ENCODE measurements around the gene TMEM220. TPM values are rescaled to one million over a fixed set of nuclear protein-coding genes. Genes with fewer than 3 reads are reported as not detected.
"Not testable (repeated sequence)": the region's sequence is repeated elsewhere in the genome, so short reads cannot be mapped to it uniquely, and the experiment has no call there.

Gene TMEM220
- total and polyA plus RNA-seq, 10 of the 15 experiments (the other 5 are each of a cell fraction or from before 2014, with no cell fraction given): 0.02 to 0.30 (median 0.06) TPM; not detected in 1

GRCh38 chr17:10695875-10696407 lies 33.9 kb downstream of the TMEM220 start:
- peaks cover 55% of the 10 kb centered on the region for H3K79me2 ChIP-seq (ENCODE audit: control insufficient read depth, insufficient read depth, low read length)
- H3K27me3 ChIP-seq (replicated peaks in 1 of 2; ENCODE audit: control insufficient read depth in 2 of 2, insufficient read depth in 2 of 2, low read length in 1 of 2); H3K9me3 ChIP-seq (replicated peaks; ENCODE audit: control insufficient read depth, insufficient read depth, low read length); DNase-seq (ENCODE audit: low read depth, low spot score); BruUV-seq (replicated peaks); RAD21 ChIA-PET (ENCODE audit: unreplicated experiment); H2AFZ ChIP-seq (ENCODE audit: control insufficient read depth, low read depth, low read length); H3K4me1 ChIP-seq (ENCODE audit: control insufficient read depth, insufficient read depth, low read length); FAIRE-seq; H3K27ac ChIP-seq (ENCODE audit: control insufficient read depth, insufficient read depth); intact Hi-C loops (cut with micrococcal nuclease; ENCODE audit: unreplicated experiment); in situ Hi-C loops (cut with MboI); H4K20me1 ChIP-seq (ENCODE audit: control insufficient read depth, insufficient read depth); ATAC-seq: not testable (repeated sequence)
- POLR2A ChIA-PET: interaction anchor here (0.6 to 1.3 kb wide), 3 partner anchors 18 to 1304 kb away, joined by 3 to 7 read pairs (median 3); no protein-coding TSS in a partner anchor
- CTCF ChIA-PET: interaction anchor here (0.9 to 5.9 kb wide), 3 partner anchors 9 to 64 kb away, joined by 3 to 40 read pairs (median 13); no protein-coding TSS in a partner anchor
- WGBS (ENCODE audit: insufficient coverage, insufficient replicate concordance, low lambda C conversion rate, missing lambda C conversion rate): 80% methylated on average over 14 of the region's 17 CpGs
- SMC1A ChIA-PET (ENCODE audit: uncharacterized antibody, unreplicated experiment): interaction anchor here (0.7 kb wide), 1 partner anchor 42 kb away, joined by 3 read pairs; no protein-coding TSS in a partner anchor
- peak overlapping the region; percentile 95 for H3K9ac ChIP-seq (ENCODE audit: control insufficient read depth, insufficient read depth, low read length)
- peak; percentile 75 for TF ChIP-seq MLLT1 (IDR thresholded peaks at IDR 0.05)
- peak overlapping the region; percentile 81 for H3K4me2 ChIP-seq (ENCODE audit: control insufficient read depth, insufficient read depth)
- H3K4me3 ChIP-seq: peak overlapping the region; percentile 93
- peaks cover 0 to 34% of the 10 kb centered on the region in 2 experiments; a peak in 3 of 4 replicates for H3K36me3 ChIP-seq (ENCODE audit: control insufficient read depth in 2 of 2, insufficient read depth in 2 of 2, low read length in 1 of 2)

GRCh38 chr17:10687499-10687898 lies 42.3 kb downstream of the TMEM220 start:
- no peaks in the 10 kb centered on the region for H3K27me3 ChIP-seq (replicated peaks in 1 of 2; ENCODE audit: control insufficient read depth in 2 of 2, insufficient read depth in 2 of 2, low read length in 1 of 2)
- RAD21 ChIA-PET (ENCODE audit: unreplicated experiment): no interaction called here
- H3K4me3 ChIP-seq: no peak overlapping the region
- no peak for ATAC-seq
- in situ Hi-C loops (cut with MboI) (no loop called here), intact Hi-C loops (cut with micrococcal nuclease; ENCODE audit: unreplicated experiment) (no loop called here)
- SMC1A ChIA-PET (ENCODE audit: uncharacterized antibody, unreplicated experiment): no interaction called here
- H3K9ac ChIP-seq (ENCODE audit: control insufficient read depth, insufficient read depth, low read length): no peak overlapping the region
- no peak for FAIRE-seq
- no TSS peak for BruUV-seq (replicated peaks)
- H3K9me3 ChIP-seq (replicated peaks; ENCODE audit: control insufficient read depth, insufficient read depth, low read length): no peaks in the 10 kb centered on the region
- CTCF ChIA-PET: no interaction called here
- H3K36me3 ChIP-seq (ENCODE audit: control insufficient read depth in 2 of 2, insufficient read depth in 2 of 2, low read length in 1 of 2): peaks cover 3 to 21% of the 10 kb centered on the region in 2 experiments; a peak in 3 of 4 replicates
- 0% methylated on average over 2 of the region's 2 CpGs for WGBS (ENCODE audit: insufficient coverage, insufficient replicate concordance, low lambda C conversion rate, missing lambda C conversion rate)
- no peak overlapping the region for H2AFZ ChIP-seq (ENCODE audit: control insufficient read depth, low read depth, low read length)
- H3K79me2 ChIP-seq (ENCODE audit: control insufficient read depth, insufficient read depth, low read length): peaks cover 11% of the 10 kb centered on the region
- no peak overlapping the region for H3K27ac ChIP-seq (ENCODE audit: control insufficient read depth, insufficient read depth)
- H3K4me1 ChIP-seq (ENCODE audit: control insufficient read depth, insufficient read depth, low read length): no peaks in the 10 kb centered on the region
- no peak for DNase-seq (ENCODE audit: low read depth, low spot score)
- no peak overlapping the region for H3K4me2 ChIP-seq (ENCODE audit: control insufficient read depth, insufficient read depth)
- H4K20me1 ChIP-seq (ENCODE audit: control insufficient read depth, insufficient read depth): no peaks in the 10 kb centered on the region
- POLR2A ChIA-PET: no interaction called here
- TF ChIP-seq STAT1 (conservative IDR thresholded peaks at IDR 0.05): no peak
- TF ChIP-seq BCLAF1 (IDR thresholded peaks at IDR 0.05): no peak
- no peak for TF ChIP-seq MYB (IDR thresholded peaks at IDR 0.05; ENCODE audit: borderline replicate concordance, low read depth, low read length)
- TF ChIP-seq ZBTB4 (CRISPR knock-in tag; IDR thresholded peaks at IDR 0.05): no peak
- no peak for TF ChIP-seq ATF3 (IDR thresholded peaks at IDR 0.05; ENCODE audit: borderline replicate concordance, extremely low read depth, low read depth, low read length)
- no peak for TF ChIP-seq NR2C1 (IDR thresholded peaks at IDR 0.05)
- TF ChIP-seq KLF5 (IDR thresholded peaks at IDR 0.05; ENCODE audit: partially characterized antibody): no peak

Data from GM12878 (cell line).